Heart left ventricle (tissue), 13 donors: Measurements from ENCODE around the gene CDK8.

Source experiments
- CTCF ChIP-seq, 12 donors: fragments of 200-600 bp; sonication (generic) in 4 of 12; IDR thresholded peaks; one replicate each; pipeline versions ENCODE4 v1.5.0 to v1.8.0; 2018 to 2022; ENCODE audit warnings: antibody characterized with exemption in 12 of 12, mild to moderate bottlenecking in 5 of 12
- POLR2A ChIP-seq, 2 donors: fragments of 450-650 bp; IDR thresholded peaks; one replicate each; pipeline ENCODE4 v1.6.1; 2017; ENCODE audit warnings: antibody characterized with exemption in 2 of 2, mild to moderate bottlenecking in 2 of 2, moderate library complexity in 2 of 2
- donor health status: ischemic (EF 13 %, LVEDD 7.1; RV severe dilation, severe dysfunction).
- donor health status: DM: no; HTN: yes; CAD: no.
- donor health status: DM: no; HTN: no; CAD: no.
- donor health status: ischemic (EF 25% LVEDD 6.9; RV normal size, moderate dysfunction).
- donor health status: ischemic (EF 25% LVEDD 5.7; RV mildly dilated, moderate dysfunction).
- donor health status: ischemic (EF 35%, LVEDD 5.7; RV mildly dilated, moderate dysfunction).
- donor health status: nonischemic (EF 11% LVEDD 7.7; RV severe dilation, severe dysfunction).
- donor health status: DM: yes; HTN: yes; CAD: no.
- donor health status: PGD.
- donor health status: ischemic (EF 29% LVEDD 5.4; RV normal size, mild dysfunction).
- donor health status: nonischemic (EF 23%, LVEDD 6.1; RV moderate dilation, normal function).

- no peak for TF ChIP-seq CTCF (IDR thresholded peaks at IDR 0.05)
- no peak for TF ChIP-seq POLR2A (IDR thresholded peaks at IDR 0.05)
These were observed 53.8 kb downstream of the CDK8 start for GRCh38 chr13:26307701-26308100.
